ENCODE data around the gene EFEMP2. TPM values are rescaled to one million over a fixed set of nuclear protein-coding genes. Genes with fewer than 3 reads are reported as not detected.
A peak's percentile ranks its signal among the peaks of the same experiment; 100 is the strongest.

Gene EFEMP2
- total RNA-seq, 1 experiment from 2014 or later = 31.2 TPM

DNA sequence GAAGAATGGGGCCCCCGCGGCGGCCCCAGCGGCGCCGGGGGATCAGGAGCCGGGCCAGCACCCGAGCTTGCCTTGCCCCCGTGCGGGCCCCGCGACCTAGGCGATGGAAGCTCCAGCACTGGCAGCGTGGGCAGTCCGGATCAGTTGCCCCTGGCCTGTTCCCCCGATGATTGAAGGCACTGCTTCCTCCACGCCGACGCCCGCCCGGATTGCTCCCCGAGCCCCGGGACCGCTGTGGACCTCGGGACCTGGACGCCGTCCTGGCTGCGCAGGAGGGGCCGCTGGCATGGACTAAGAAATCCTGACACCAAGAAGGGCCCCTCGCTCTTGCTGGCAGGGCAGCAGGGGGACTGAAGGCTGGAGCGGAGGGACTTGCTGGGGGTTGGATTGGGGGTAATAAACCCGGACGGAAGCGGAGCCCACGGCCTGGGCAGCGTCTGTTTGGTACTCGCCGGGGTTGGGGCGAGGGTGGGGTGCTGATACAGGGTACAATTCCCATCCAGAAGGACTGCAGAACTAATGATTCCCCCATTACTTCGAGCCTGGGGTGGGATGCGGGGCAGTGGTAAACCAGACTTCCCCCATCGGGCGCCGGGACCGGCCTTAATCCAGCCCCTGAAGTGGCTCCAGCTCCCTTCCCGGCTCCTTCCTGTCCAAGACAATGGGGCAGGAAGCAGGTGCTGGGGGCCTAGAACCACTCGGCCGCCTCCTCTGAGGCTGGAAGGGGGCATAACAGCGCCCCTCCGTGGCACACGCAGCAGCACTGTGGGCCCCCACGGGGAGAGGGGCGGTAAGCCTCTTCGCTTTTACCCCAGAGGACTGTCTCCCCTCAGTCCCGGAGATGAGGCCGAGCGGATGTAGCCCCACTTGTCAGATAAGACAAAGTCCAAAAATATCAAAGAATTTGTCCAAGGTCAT is 18.9 kb upstream of the EFEMP2 start:
- intact Hi-C loops (cut with micrococcal nuclease; ENCODE audit: unreplicated experiment) = no loop called here
- H3K4me1 ChIP-seq (ENCODE audit: insufficient read depth, low read length, poor library complexity, severe bottlenecking) = peaks cover 45% of the 10 kb centered on the region
- peak; percentile 66 for DNase-seq (ENCODE audit: low spot score)
- peak overlapping the region; percentile 88 for H3K27ac ChIP-seq (ENCODE audit: low read depth, low read length, poor library complexity, severe bottlenecking)
- H3K4me3 ChIP-seq (ENCODE audit: low read depth, low read length, poor library complexity, severe bottlenecking) = peak overlapping the region; percentile 87
- ChIA-PET POLR2A (ENCODE audit: low non-redundant PET) (interaction anchor here (2.2 kb wide), 1 partner anchor 32 kb away, joined by 6 read pairs; the partner anchor contains the start of gene MUS81), CTCF (interaction anchor here (0.9 to 1.9 kb wide), 4 partner anchors 7 to 160 kb away, joined by 3 to 8 read pairs (median 4); partner anchors contain the start of gene MUS81)
- H3K27me3 ChIP-seq (replicated peaks; ENCODE audit: insufficient read depth, low read depth, low read length, poor library complexity) = no peaks in the 10 kb centered on the region
- peaks cover 8% of the 10 kb centered on the region for H3K36me3 ChIP-seq (ENCODE audit: insufficient read depth, low read length, poor library complexity, severe bottlenecking)
- no peaks in the 10 kb centered on the region for H3K9me3 ChIP-seq (ENCODE audit: low read depth, low read length, poor library complexity, severe bottlenecking)
- TF ChIP-seq, protein P1, sequence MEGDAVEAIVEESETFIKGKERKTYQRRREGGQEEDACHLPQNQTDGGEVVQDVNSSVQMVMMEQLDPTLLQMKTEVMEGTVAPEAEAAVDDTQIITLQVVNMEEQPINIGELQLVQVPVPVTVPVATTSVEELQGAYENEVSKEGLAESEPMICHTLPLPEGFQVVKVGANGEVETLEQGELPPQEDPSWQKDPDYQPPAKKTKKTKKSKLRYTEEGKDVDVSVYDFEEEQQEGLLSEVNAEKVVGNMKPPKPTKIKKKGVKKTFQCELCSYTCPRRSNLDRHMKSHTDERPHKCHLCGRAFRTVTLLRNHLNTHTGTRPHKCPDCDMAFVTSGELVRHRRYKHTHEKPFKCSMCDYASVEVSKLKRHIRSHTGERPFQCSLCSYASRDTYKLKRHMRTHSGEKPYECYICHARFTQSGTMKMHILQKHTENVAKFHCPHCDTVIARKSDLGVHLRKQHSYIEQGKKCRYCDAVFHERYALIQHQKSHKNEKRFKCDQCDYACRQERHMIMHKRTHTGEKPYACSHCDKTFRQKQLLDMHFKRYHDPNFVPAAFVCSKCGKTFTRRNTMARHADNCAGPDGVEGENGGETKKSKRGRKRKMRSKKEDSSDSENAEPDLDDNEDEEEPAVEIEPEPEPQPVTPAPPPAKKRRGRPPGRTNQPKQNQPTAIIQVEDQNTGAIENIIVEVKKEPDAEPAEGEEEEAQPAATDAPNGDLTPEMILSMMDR (conservative IDR thresholded peaks at IDR 0.05; ENCODE audit: low read depth, low read length) = peak; percentile 57
- TF ChIP-seq EZH2 (IDR thresholded peaks at IDR 0.05; ENCODE audit: borderline replicate concordance, low read depth, low read length, poor library complexity, severe bottlenecking) = no peak
- BruUV-seq (replicated peaks) = TSS peak; percentile 67

DNA sequence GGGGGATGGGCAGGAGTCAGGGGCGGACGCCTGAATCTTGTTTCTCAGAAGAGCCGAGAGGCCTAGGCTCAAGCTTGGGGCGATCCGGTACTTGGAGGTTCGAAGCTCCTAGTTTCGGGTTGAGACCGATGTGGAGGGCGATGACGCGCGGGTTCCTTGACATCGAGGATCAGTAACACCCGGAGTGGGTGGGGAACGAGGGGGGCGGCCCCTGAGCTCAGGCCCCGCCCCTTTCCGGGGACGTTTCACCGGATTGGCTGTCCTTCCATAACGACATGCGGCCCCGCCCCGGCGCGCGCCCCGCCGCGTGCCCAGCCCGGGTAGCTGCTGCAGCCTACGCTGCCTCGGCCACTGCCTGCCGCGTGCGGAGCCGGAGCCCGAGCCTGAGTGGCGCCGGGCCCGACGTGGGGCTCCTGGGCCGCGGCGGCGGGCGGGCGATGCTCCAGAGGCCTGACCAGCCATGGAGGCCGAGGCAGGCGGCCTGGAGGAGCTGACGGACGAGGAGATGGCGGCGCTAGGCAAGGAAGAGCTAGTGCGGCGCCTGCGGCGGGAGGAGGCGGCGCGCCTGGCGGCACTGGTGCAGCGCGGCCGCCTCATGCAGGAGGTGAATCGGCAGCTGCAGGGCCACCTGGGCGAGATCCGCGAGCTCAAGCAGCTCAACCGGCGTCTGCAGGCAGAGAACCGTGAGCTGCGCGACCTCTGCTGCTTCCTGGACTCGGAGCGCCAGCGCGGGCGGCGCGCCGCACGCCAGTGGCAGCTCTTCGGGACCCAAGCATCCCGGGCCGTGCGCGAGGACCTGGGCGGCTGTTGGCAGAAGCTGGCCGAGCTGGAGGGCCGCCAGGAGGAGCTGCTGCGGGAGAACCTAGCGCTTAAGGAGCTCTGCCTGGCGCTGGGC is 18.0 kb upstream of the EFEMP2 start, which contains the start of gene CCDC85B:
CCDC85B (plus strand) TSS at position 350 of the 895 bp plus-strand sequence; CDS start at position 461, 111 bp downstream.
- TF ChIP-seq, protein P1 (conservative IDR thresholded peaks at IDR 0.05; ENCODE audit: low read depth, low read length) = peak; percentile 33; the same call in 1 of the 2 replicates
- TF ChIP-seq EZH2 (IDR thresholded peaks at IDR 0.05; ENCODE audit: borderline replicate concordance, low read depth, low read length, poor library complexity, severe bottlenecking) = no peak
- H3K4me3 ChIP-seq (ENCODE audit: low read depth, low read length, poor library complexity, severe bottlenecking) = peak within 1 kb of the TSS; percentile 87
- H3K9me3 ChIP-seq (ENCODE audit: low read depth, low read length, poor library complexity, severe bottlenecking) = no peaks in the 10 kb centered on the region
- H3K27me3 ChIP-seq (replicated peaks; ENCODE audit: insufficient read depth, low read depth, low read length, poor library complexity) = no peaks in the 10 kb centered on the region
- H3K36me3 ChIP-seq (ENCODE audit: insufficient read depth, low read length, poor library complexity, severe bottlenecking) = peaks cover 16% of the 10 kb centered on the region
- ChIA-PET CTCF (interaction anchor here (0.6 to 2.4 kb wide), 9 partner anchors 8 to 185 kb away, joined by 3 to 22 read pairs (median 4); partner anchors contain the start of genes EFEMP2 and MUS81), POLR2A (ENCODE audit: low non-redundant PET) (interaction anchor here (2.2 kb wide), 1 partner anchor 31 kb away, joined by 6 read pairs; the partner anchor contains the start of gene MUS81)
- peak within 1 kb of the TSS; percentile 88 for H3K27ac ChIP-seq (ENCODE audit: low read depth, low read length, poor library complexity, severe bottlenecking)
- peaks cover 45% of the 10 kb centered on the region for H3K4me1 ChIP-seq (ENCODE audit: insufficient read depth, low read length, poor library complexity, severe bottlenecking)
- DNase-seq (ENCODE audit: low spot score) = peak; percentile 98
- intact Hi-C loops (cut with micrococcal nuclease; ENCODE audit: unreplicated experiment) = no loop called here
- no TSS peak for BruUV-seq (replicated peaks)

All from A673 (cell line).